Type B pancreatic cell (in vitro differentiated cells): ENCODE results near the gene PRDM16. TPM values are rescaled to one million over a fixed set of nuclear protein-coding genes. Genes with fewer than 3 reads are reported as not detected.
A peak's percentile ranks its signal among the peaks of the same experiment; 100 is the strongest.
"Not testable (repeated sequence)": the region's sequence is repeated elsewhere in the genome, so short reads cannot be mapped to it uniquely, and the experiment has no call there.

Experiments
- DNase-seq: peaks from one replicate; pipeline ENCODE4 v3.0.0; 2021; ENCODE audit warnings: mixed read lengths; ENCODE audit not compliant: unreplicated experiment; ENCODE audit errors: extremely low spot score
- H3K27ac Mint-ChIP-seq: 2 replicates; pipeline ENCODE4 v1.8.0; 2021; ENCODE audit warnings: mild to moderate bottlenecking, mixed read lengths
- H3K27me3 Mint-ChIP-seq: 2 replicates; pipeline ENCODE4 v1.8.0; 2021; ENCODE audit warnings: mixed read lengths
- H3K36me3 Mint-ChIP-seq: 2 replicates; pipeline ENCODE4 v1.8.0; 2021; ENCODE audit warnings: mixed read lengths
- H3K4me1 Mint-ChIP-seq: one replicate; pipeline ENCODE4 v1.8.0; 2021; ENCODE audit warnings: mixed read lengths; ENCODE audit not compliant: unreplicated experiment
- H3K4me3 Mint-ChIP-seq: 2 replicates; pipeline ENCODE4 v1.8.0; 2021; ENCODE audit warnings: mild to moderate bottlenecking, mixed read lengths
- H3K9me3 Mint-ChIP-seq: 2 replicates; pipeline ENCODE4 v1.8.0; 2021; ENCODE audit warnings: mixed read lengths
- CTCF ChIP-seq: fragments of 200-600 bp; sonication (generic); conservative IDR thresholded peaks from 2 replicates; pipeline ENCODE4 v1.5.0; 2021; ENCODE audit warnings: antibody characterized with exemption, mild to moderate bottlenecking
- total RNA-seq: library from RNA; stranded (reverse); gene quantifications from 2 replicates; pipeline ENCODE4 v1.2.1, GENCODE V29; 2021; ENCODE audit warnings: low replicate concordance

The PRDM16 gene
- total RNA-seq, 1 donor from 2014 or later, result 23.6 TPM

- no peak overlapping the region for H3K4me3 Mint-ChIP-seq
- H3K36me3 Mint-ChIP-seq, result no peaks in the 10 kb centered on the region
- peaks cover 20% of the 10 kb centered on the region for H3K27me3 Mint-ChIP-seq
- no peak for TF ChIP-seq CTCF
- no peak overlapping the region for H3K27ac Mint-ChIP-seq
- H3K9me3 Mint-ChIP-seq, result no peaks in the 10 kb centered on the region
- peaks cover 12% of the 10 kb centered on the region for H3K4me1 Mint-ChIP-seq
- DNase-seq, result no peak
Observed at GRCh38 chr1:3282656-3283430, 213.8 kb downstream of the PRDM16 start.

- no peak for DNase-seq
- H3K9me3 Mint-ChIP-seq, result no peaks in the 10 kb centered on the region
- peaks cover 20% of the 10 kb centered on the region for H3K27me3 Mint-ChIP-seq
- no peak overlapping the region for H3K27ac Mint-ChIP-seq
- no peak overlapping the region for H3K4me3 Mint-ChIP-seq
- H3K36me3 Mint-ChIP-seq, result no peaks in the 10 kb centered on the region
- TF ChIP-seq CTCF, result peak; percentile 80
- H3K4me1 Mint-ChIP-seq, result peaks cover 12% of the 10 kb centered on the region
Observed at GRCh38 chr1:3283849-3284248, 214.8 kb downstream of the PRDM16 start.

GRCh38 chr1:3284691-3285090, 215.7 kb downstream of the PRDM16 start:
- Mint-ChIP-seq H3K4me1 (peaks cover 12% of the 10 kb centered on the region), H3K4me3 (no peak overlapping the region), H3K27me3 (peaks cover 20% of the 10 kb centered on the region), H3K36me3 (no peaks in the 10 kb centered on the region), H3K27ac (no peak overlapping the region), H3K9me3 (no peaks in the 10 kb centered on the region)
- TF ChIP-seq CTCF, result no peak
- DNase-seq, result no peak

- Mint-ChIP-seq H3K4me3 (no peak overlapping the region), H3K27me3 (peaks cover 18% of the 10 kb centered on the region), H3K4me1 (peaks cover 12% of the 10 kb centered on the region), H3K27ac (no peak overlapping the region), H3K36me3 (no peaks in the 10 kb centered on the region), H3K9me3 (no peaks in the 10 kb centered on the region)
- DNase-seq, result no peak
- TF ChIP-seq CTCF, result no peak
Observed at GRCh38 chr1:3285106-3285740, 216.2 kb downstream of the PRDM16 start.

- H3K9me3 Mint-ChIP-seq, H3K27ac Mint-ChIP-seq, H3K36me3 Mint-ChIP-seq, H3K4me3 Mint-ChIP-seq, H3K27me3 Mint-ChIP-seq, DNase-seq: not testable (repeated sequence)
- H3K4me1 Mint-ChIP-seq, result peaks cover 15% of the 10 kb centered on the region
Observed at GRCh38 chr1:3287095-3287494, 218.1 kb downstream of the PRDM16 start.

- peaks cover 19% of the 10 kb centered on the region for H3K4me1 Mint-ChIP-seq
- H3K27ac Mint-ChIP-seq, result no peak overlapping the region
- peaks cover 10% of the 10 kb centered on the region for H3K27me3 Mint-ChIP-seq
- H3K36me3 Mint-ChIP-seq, result no peaks in the 10 kb centered on the region
- DNase-seq, result no peak
- no peak overlapping the region for H3K4me3 Mint-ChIP-seq
- no peak for TF ChIP-seq CTCF
- no peaks in the 10 kb centered on the region for H3K9me3 Mint-ChIP-seq
Observed at GRCh38 chr1:3287656-3288160, 218.7 kb downstream of the PRDM16 start.
